HEK293T (cell line): Measurements from ENCODE around the gene MLLT3.

ENCODE experiments used
- BHLHE40 ChIP-seq: fragments of 450-650 bp; IDR thresholded peaks from 2 replicates; pipeline ENCODE4 v1.6.1; 2016; ENCODE audit warnings: mild to moderate bottlenecking, moderate library complexity, borderline replicate concordance
- ELF4 ChIP-seq: fragments of 450-650 bp; IDR thresholded peaks from 2 replicates; pipeline ENCODE4 v1.6.1; 2017; ENCODE audit warnings: antibody characterized with exemption
- FOXA1 ChIP-seq: fragments of 450-650 bp; IDR thresholded peaks from 2 replicates; pipeline ENCODE4 v1.6.1; 2016; ENCODE audit warnings: mild to moderate bottlenecking
- FOXK2 ChIP-seq: fragments of 450-650 bp; IDR thresholded peaks from 2 replicates; pipeline ENCODE4 v1.6.1; 2016; ENCODE audit warnings: mild to moderate bottlenecking
- FOXM1 ChIP-seq: fragments of 450-650 bp; IDR thresholded peaks from 2 replicates; pipeline ENCODE4 v1.6.1; 2017; ENCODE audit warnings: mild to moderate bottlenecking, borderline replicate concordance
- L3MBTL2 ChIP-seq: fragments of 450-650 bp; conservative IDR thresholded peaks from 2 replicates; pipeline ENCODE4 v1.6.1; 2016; ENCODE audit warnings: mild to moderate bottlenecking
- NFRKB ChIP-seq: fragments of 450-650 bp; IDR thresholded peaks from 2 replicates; pipeline ENCODE4 v1.6.1; 2016; ENCODE audit warnings: mild to moderate bottlenecking, moderate library complexity
- PKNOX1 ChIP-seq: fragments of 450-650 bp; IDR thresholded peaks from 2 replicates; pipeline ENCODE4 v1.6.1; 2016
- SP1 ChIP-seq: fragments of 450-650 bp; IDR thresholded peaks from 2 replicates; pipeline ENCODE4 v1.6.1; 2017
- SUZ12 ChIP-seq: fragments of 450-650 bp; IDR thresholded peaks from 2 replicates; pipeline ENCODE4 v1.6.1; 2016; ENCODE audit warnings: mild to moderate bottlenecking

GRCh38 chr9:20390400-20390799, 231.9 kb downstream of the MLLT3 start:
- TF ChIP-seq BHLHE40 (no peak), SP1 (no peak), FOXA1 (no peak), SUZ12 (no peak), FOXK2 (no peak), PKNOX1 (no peak), L3MBTL2 (no peak), FOXM1 (no peak), ELF4 (no peak), NFRKB (no peak)
